Sigmoid colon (tissue), 7 donors: ENCODE data around the gene NUDT6. TPM values are rescaled to one million over a fixed set of nuclear protein-coding genes. Genes with fewer than 3 reads are reported as not detected.

Experiments used
- DNase-seq: peaks from one replicate; pipeline ENCODE4 v3.0.0-alpha.2; 2019
- H3K27ac ChIP-seq, 4 donors: fragments of 200-600 bp; sonication (generic); one replicate each; pipeline ENCODE4 v1.5.1; 2016 to 2019; ENCODE audit warnings: mild to moderate bottlenecking in 1 of 4
- H3K27me3 ChIP-seq, 3 donors: fragments of 200-600 bp; sonication (generic); one replicate each; pipeline ENCODE4 v1.5.1; 2019; ENCODE audit warnings: mild to moderate bottlenecking in 1 of 3
- H3K36me3 ChIP-seq, 4 donors: fragments of 200-600 bp; sonication (generic); one replicate each; pipeline ENCODE4 v1.5.1; 2016 to 2019
- H3K4me1 ChIP-seq, 4 donors: fragments of 200-600 bp; sonication (generic); one replicate each; pipeline ENCODE4 v1.5.1; 2017 to 2019
- H3K4me3 ChIP-seq, 4 donors: fragments of 200-600 bp; sonication (generic); one replicate each; pipeline ENCODE4 v1.5.1; 2017 to 2019; ENCODE audit warnings: mild to moderate bottlenecking in 2 of 4, moderate library complexity in 1 of 4
- H3K9me3 ChIP-seq, 4 donors: fragments of 200-600 bp in 3 of 4; sonication (generic) in 3 of 4; one replicate each; pipeline versions ENCODE4 v1.5.1 to v1.6.1; 2013 to 2019
- CTCF ChIP-seq, 4 experiments: fragments of 450-650 bp in 3 of 4; fragments of 200-600 bp in 1 of 4; IDR thresholded peaks; one replicate each; pipeline ENCODE4 v1.5.1; 2016 to 2019; ENCODE audit warnings: antibody characterized with exemption in 4 of 4, mild to moderate bottlenecking in 3 of 4, moderate library complexity in 2 of 4
- EP300 ChIP-seq, 4 donors: sonication (generic); formaldehyde crosslinking; IDR thresholded peaks; one replicate each; pipeline ENCODE4 v1.6.1; 2017; ENCODE audit warnings: antibody characterized with exemption in 4 of 4
- POLR2A ChIP-seq, 2 donors: fragments of 450-650 bp; IDR thresholded peaks; one replicate each; pipeline ENCODE4 v1.6.1; 2016; ENCODE audit warnings: antibody characterized with exemption in 2 of 2, mild to moderate bottlenecking in 2 of 2, moderate library complexity in 2 of 2
- POLR2AphosphoS5 ChIP-seq, 4 donors: sonication (generic); formaldehyde crosslinking; IDR thresholded peaks; one replicate each; pipeline ENCODE4 v1.6.1; 2017; ENCODE audit warnings: antibody characterized with exemption in 4 of 4
- WGBS, 2 donors: extraction: QIAGEN DNeasy Blood & Tissue Kit; methylation state at CpG; one replicate each; pipeline ENCODE4 v1.1.7; 2013; 5-methylcytosine and 5-hydroxymethylcytosine counted together
- intact Hi-C: fragments of 100-400 bp; cut with DNase I; formaldehyde crosslinking; loops from one replicate; pipeline ENCODE4 v1.15.1; 2023
- polyA plus RNA-seq, 3 donors: library from polyadenylated mRNA; stranded (reverse); fragments of 200-250 nt; gene quantifications; one replicate each; pipeline ENCODE4 v1.2.3, GENCODE V29; 2013
- total RNA-seq, 4 donors: library from RNA; depleted of rRNA; stranded (reverse); fragments of >200 nt; gene quantifications; one replicate each; pipeline ENCODE4 v1.1.0, GENCODE V29; 2016
- donor health status: healthy with polysubstance abuse.
- donor health status: Bipolar disorder and iron deficiency.
- donor health status: healthy.

The NUDT6 gene
- total and polyA plus RNA-seq, 7 donors: 5.0 to 10.4 (median 8.2) TPM

- Histone ChIP-seq H3K9me3 (no peaks in the 10 kb centered on the region), H3K4me3 (no peak overlapping the region), H3K27me3 (no peaks in the 10 kb centered on the region), H3K27ac (no peak overlapping the region), H3K36me3 (peaks cover 0 to 23% (median 0%) of the 10 kb centered on the region in 4 donors), H3K4me1 (peaks cover 0 to 24% (median 6%) of the 10 kb centered on the region in 4 donors)
- no peak for DNase-seq
- 64 to 80% methylated on average over 2 of the region's 2 CpGs for WGBS, 2 donors
- TF ChIP-seq POLR2A (IDR thresholded peaks at IDR 0.05) (no peak), EP300 (IDR thresholded peaks at IDR 0.05) (no peak), CTCF (IDR thresholded peaks at IDR 0.05) (no peak)
- intact Hi-C loops: no loop called here
Measured at GRCh38 chr4:122898370-122899150, 23.8 kb downstream of the NUDT6 start.

- WGBS, 2 donors: 84 to 90% methylated on average over 1 of the region's 1 CpG
- intact Hi-C loops: no loop called here
- TF ChIP-seq EP300 (IDR thresholded peaks at IDR 0.05) (no peak), POLR2A (IDR thresholded peaks at IDR 0.05) (no peak), POLR2AphosphoS5 (IDR thresholded peaks at IDR 0.05) (no peak), CTCF (IDR thresholded peaks at IDR 0.05) (no peak)
- no peak for DNase-seq
- Histone ChIP-seq H3K27me3 (no peaks in the 10 kb centered on the region), H3K36me3 (peaks cover 0 to 41% (median 0%) of the 10 kb centered on the region in 4 donors), H3K27ac (no peak overlapping the region), H3K4me1 (peaks cover 0 to 18% (median 6%) of the 10 kb centered on the region in 4 donors), H3K9me3 (no peaks in the 10 kb centered on the region), H3K4me3 (no peak overlapping the region)
Measured at GRCh38 chr4:122896270-122896669, 26.1 kb downstream of the NUDT6 start.

GRCh38 chr4:122895336-122895995, 26.9 kb downstream of the NUDT6 start:
- Histone ChIP-seq H3K27me3 (no peaks in the 10 kb centered on the region), H3K27ac (no peak overlapping the region), H3K4me1 (peaks cover 0 to 13% (median 6%) of the 10 kb centered on the region in 4 donors), H3K9me3 (no peaks in the 10 kb centered on the region), H3K4me3 (no peak overlapping the region), H3K36me3 (peaks cover 0 to 41% (median 0%) of the 10 kb centered on the region in 4 donors)
- intact Hi-C loops: no loop called here
- no peak for TF ChIP-seq EP300 (IDR thresholded peaks at IDR 0.05)
- no peak for TF ChIP-seq POLR2AphosphoS5 (IDR thresholded peaks at IDR 0.05)
- no peak for TF ChIP-seq POLR2A (IDR thresholded peaks at IDR 0.05)
- no peak for TF ChIP-seq CTCF (IDR thresholded peaks at IDR 0.05)
- WGBS, 2 donors: 73% methylated on average over 1 of the region's 1 CpG
- no peak for DNase-seq

GRCh38 chr4:122894827-122895226, 27.6 kb downstream of the NUDT6 start:
- Histone ChIP-seq H3K9me3 (no peaks in the 10 kb centered on the region), H3K4me1 (peaks cover 0 to 20% (median 6%) of the 10 kb centered on the region in 4 donors), H3K36me3 (peaks cover 0 to 41% (median 0%) of the 10 kb centered on the region in 4 donors), H3K27me3 (no peaks in the 10 kb centered on the region), H3K4me3 (no peak overlapping the region), H3K27ac (no peak overlapping the region)
- WGBS, 2 donors: 95 to 96% methylated on average over 3 of the region's 3 CpGs
- TF ChIP-seq POLR2A (IDR thresholded peaks at IDR 0.05) (no peak), EP300 (IDR thresholded peaks at IDR 0.05) (no peak), POLR2AphosphoS5 (IDR thresholded peaks at IDR 0.05) (no peak), CTCF (IDR thresholded peaks at IDR 0.05) (no peak)
- intact Hi-C loops: no loop called here
- no peak for DNase-seq
